Lower leg skin (tissue), 4 donors: ENCODE measurements around the gene CBL. TPM values are rescaled to one million over a fixed set of nuclear protein-coding genes. Genes with fewer than 3 reads are reported as not detected.

ENCODE experiments used
- DNase-seq, 2 donors: peaks; one replicate each; pipeline ENCODE4 v3.0.0-alpha.2; 2019; ENCODE audit warnings: low spot score in 2 of 2
- H3K4me3 ChIP-seq: fragments of 200-600 bp; sonication (generic); 2 replicates; pipeline ENCODE4 v1.5.1; 2017; ENCODE audit warnings: mild to moderate bottlenecking, low read depth; ENCODE audit not compliant: poor library complexity, severe bottlenecking
- POLR2A ChIP-seq, 2 donors: fragments of 450-650 bp; IDR thresholded peaks; one replicate each; pipeline ENCODE4 v1.6.1; 2016 to 2017; ENCODE audit warnings: antibody characterized with exemption in 2 of 2, mild to moderate bottlenecking in 1 of 2, moderate library complexity in 1 of 2
- WGBS, 2 donors: methylation state at CpG; one replicate each; pipeline ENCODE4 v1.1.5; 2018; 5-methylcytosine and 5-hydroxymethylcytosine counted together
- intact Hi-C: fragments of 100-400 bp; cut with DNase I; formaldehyde crosslinking; loops from one replicate; pipeline ENCODE4 v1.15.0; 2023; ENCODE audit warnings: low total_unique reads
- total RNA-seq, 4 donors: library from RNA; depleted of rRNA; stranded (reverse); fragments of >200 nt; gene quantifications; one replicate each; pipeline ENCODE4 v1.1.0, GENCODE V29; 2016
- TF ChIP-seq, protein P1 (sequence below), 3 donors: fragments of 450-650 bp; IDR thresholded peaks; one replicate each; pipeline ENCODE4 v1.5.1; 2016; ENCODE audit warnings: antibody characterized with exemption in 3 of 3, mild to moderate bottlenecking in 3 of 3, moderate library complexity in 2 of 3

CBL gene
- total RNA-seq, 4 donors from 2014 or later = 11.7 to 14.6 (median 14.0) TPM

DNA sequence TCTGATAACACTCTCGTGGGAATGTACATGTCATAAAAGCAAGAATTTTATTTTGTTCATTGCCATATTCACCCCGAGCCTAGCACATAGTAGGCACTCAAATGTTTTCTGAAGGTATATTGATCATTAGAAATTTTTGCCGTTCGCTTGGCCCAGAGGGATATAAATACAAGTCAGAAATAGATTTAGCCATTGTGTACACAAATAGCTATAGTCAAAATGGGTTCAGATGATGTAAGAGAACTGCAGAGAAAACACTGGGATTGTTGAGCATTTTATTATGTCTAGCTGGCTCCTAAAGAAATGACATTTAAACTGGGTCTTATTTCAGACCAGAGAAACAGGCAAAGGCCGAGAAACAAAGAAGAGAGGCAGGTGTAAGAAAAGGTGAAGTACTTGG, 61.5 kb downstream of the CBL start:
- TF ChIP-seq, protein P1, sequence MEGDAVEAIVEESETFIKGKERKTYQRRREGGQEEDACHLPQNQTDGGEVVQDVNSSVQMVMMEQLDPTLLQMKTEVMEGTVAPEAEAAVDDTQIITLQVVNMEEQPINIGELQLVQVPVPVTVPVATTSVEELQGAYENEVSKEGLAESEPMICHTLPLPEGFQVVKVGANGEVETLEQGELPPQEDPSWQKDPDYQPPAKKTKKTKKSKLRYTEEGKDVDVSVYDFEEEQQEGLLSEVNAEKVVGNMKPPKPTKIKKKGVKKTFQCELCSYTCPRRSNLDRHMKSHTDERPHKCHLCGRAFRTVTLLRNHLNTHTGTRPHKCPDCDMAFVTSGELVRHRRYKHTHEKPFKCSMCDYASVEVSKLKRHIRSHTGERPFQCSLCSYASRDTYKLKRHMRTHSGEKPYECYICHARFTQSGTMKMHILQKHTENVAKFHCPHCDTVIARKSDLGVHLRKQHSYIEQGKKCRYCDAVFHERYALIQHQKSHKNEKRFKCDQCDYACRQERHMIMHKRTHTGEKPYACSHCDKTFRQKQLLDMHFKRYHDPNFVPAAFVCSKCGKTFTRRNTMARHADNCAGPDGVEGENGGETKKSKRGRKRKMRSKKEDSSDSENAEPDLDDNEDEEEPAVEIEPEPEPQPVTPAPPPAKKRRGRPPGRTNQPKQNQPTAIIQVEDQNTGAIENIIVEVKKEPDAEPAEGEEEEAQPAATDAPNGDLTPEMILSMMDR (IDR thresholded peaks at IDR 0.05) = no peak
- no peak for TF ChIP-seq POLR2A (IDR thresholded peaks at IDR 0.05)
- intact Hi-C loops = no loop called here
- 81 to 84% methylated on average over 5 of the region's 5 CpGs for WGBS, 2 donors

DNA sequence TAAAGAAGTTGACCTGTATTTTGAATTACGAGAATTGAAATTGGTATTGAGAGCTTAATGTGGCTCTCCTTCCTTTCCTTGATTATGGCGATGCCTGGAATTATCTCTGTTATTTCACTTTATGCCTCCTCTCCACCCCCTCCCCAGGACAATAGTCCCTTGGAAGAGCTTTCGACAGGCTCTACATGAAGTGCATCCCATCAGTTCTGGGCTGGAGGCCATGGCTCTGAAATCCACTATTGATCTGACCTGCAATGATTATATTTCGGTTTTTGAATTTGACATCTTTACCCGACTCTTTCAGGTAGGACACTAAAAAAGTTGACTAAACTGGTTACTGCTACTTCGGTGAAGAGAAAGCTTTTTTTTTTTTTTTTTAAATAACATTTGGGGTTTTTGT, 67.6 kb downstream of the CBL start:
- TF ChIP-seq, protein P1 (IDR thresholded peaks at IDR 0.05) = no peak
- TF ChIP-seq POLR2A (IDR thresholded peaks at IDR 0.05) = no peak
- intact Hi-C loops = no loop called here
- no peak for DNase-seq
- 91 to 92% methylated on average over 6 of the region's 6 CpGs for WGBS, 2 donors
- no peak overlapping the region for H3K4me3 ChIP-seq

More for the DNA sequence above, 61.5 kb downstream of the CBL start:
- no peak overlapping the region for H3K4me3 ChIP-seq
- DNase-seq = no peak

DNA sequence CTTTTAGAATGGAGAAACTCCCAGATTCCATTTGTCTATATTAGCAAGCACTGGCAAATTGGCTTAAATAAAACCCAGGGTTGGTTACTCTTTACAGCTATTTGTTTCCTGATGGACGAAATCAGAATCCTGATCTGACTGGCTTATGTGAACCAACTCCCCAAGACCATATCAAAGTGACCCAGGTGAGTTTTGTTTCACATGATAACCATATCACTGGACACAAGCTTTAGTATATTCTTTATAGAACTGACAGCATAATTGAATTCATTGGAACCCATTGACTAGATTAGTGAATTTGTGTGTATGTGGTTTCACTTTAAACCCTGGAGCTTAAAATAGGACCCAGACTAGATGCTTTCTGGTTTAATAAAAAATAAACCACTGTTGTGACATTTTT, 71.5 kb downstream of the CBL start:
- intact Hi-C loops = no loop called here
- no peak for DNase-seq
- WGBS, 2 donors = 92 to 100% methylated on average over 1 of the region's 1 CpG
- H3K4me3 ChIP-seq = no peak overlapping the region
- TF ChIP-seq, protein P1 (IDR thresholded peaks at IDR 0.05) = no peak
- TF ChIP-seq POLR2A (IDR thresholded peaks at IDR 0.05) = no peak

GRCh38 chr11:119282495-119282894, 76.4 kb downstream of the CBL start:
- H3K4me3 ChIP-seq = no peak overlapping the region
- no peak for TF ChIP-seq POLR2A (IDR thresholded peaks at IDR 0.05)
- TF ChIP-seq, protein P1 (IDR thresholded peaks at IDR 0.05) = no peak
- 88 to 93% methylated on average over 7 of the region's 7 CpGs for WGBS, 2 donors
- intact Hi-C loops = no loop called here
- DNase-seq = no peak

- 74 to 76% methylated on average over 9 of the region's 9 CpGs for WGBS, 2 donors
- intact Hi-C loops = no loop called here
Observed at GRCh38 chr11:119284344-119285157, 78.4 kb downstream of the CBL start.

GRCh38 chr11:119285431-119285830, 79.3 kb downstream of the CBL start:
- 96 to 97% methylated on average over 9 of the region's 9 CpGs for WGBS, 2 donors
- DNase-seq = no peak
- intact Hi-C loops = no loop called here
- TF ChIP-seq, protein P1 (IDR thresholded peaks at IDR 0.05) = no peak
- TF ChIP-seq POLR2A (IDR thresholded peaks at IDR 0.05) = no peak
- no peak overlapping the region for H3K4me3 ChIP-seq

More at GRCh38 chr11:119284344-119285157, 78.4 kb downstream of the CBL start:
- TF ChIP-seq POLR2A (IDR thresholded peaks at IDR 0.05) = no peak
- no peak for DNase-seq
- H3K4me3 ChIP-seq = no peak overlapping the region
